ENCODE measurements around the gene INTS11. TPM values are rescaled to one million over a fixed set of nuclear protein-coding genes. Genes with fewer than 3 reads are reported as not detected.

The INTS11 gene
- total and polyA plus RNA-seq, 4 donors, result 26.3 to 40.5 (median 34.5) TPM

DNA sequence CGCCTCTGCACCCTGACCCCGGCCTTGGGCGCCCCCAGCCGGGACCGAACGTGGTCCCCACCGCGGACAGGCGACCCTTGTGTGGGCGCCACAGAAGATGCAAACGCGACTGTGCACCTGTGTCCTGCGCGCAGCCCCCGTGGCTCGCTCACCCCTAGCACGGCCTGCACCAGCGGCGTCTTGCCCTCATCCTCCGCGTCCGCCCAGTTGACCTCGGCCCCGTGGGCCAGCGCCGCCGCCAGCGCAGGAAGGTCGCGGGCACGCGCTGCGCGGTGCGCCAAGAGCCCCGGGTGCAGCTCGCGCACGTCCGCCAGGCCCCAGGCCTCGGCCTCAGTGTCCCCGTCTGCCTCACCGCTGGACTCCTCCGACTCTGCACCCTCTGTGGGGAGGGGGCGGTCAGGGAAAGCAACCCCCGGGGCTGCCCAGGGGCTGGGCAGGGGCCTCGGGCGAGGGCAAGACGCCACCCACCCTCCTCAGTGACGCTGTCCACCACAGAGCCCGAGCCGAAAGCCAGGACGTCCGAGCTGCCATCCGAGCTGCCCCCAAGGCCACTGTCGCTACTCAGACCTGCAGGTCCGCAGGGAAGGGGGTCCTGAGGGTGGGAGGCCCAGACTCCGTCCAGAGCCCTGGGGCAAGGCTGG, 30.1 kb downstream of the INTS11 start:
- TF ChIP-seq ATF3 (IDR thresholded peaks at IDR 0.05) (no peak), RAD21 (IDR thresholded peaks at IDR 0.05) (no peak), YY1 (IDR thresholded peaks at IDR 0.05) (no peak), SP1 (IDR thresholded peaks at IDR 0.05) (no peak), JUND (IDR thresholded peaks at IDR 0.05) (no peak), HNF4G (IDR thresholded peaks at IDR 0.05) (no peak), FOXA2 (IDR thresholded peaks at IDR 0.05) (no peak), HNF4A (conservative IDR thresholded peaks at IDR 0.05) (no peak), EGR1 (IDR thresholded peaks at IDR 0.05; ENCODE audit: low read depth in 2 of 2) (no peak)
- TF ChIP-seq, protein P1, sequence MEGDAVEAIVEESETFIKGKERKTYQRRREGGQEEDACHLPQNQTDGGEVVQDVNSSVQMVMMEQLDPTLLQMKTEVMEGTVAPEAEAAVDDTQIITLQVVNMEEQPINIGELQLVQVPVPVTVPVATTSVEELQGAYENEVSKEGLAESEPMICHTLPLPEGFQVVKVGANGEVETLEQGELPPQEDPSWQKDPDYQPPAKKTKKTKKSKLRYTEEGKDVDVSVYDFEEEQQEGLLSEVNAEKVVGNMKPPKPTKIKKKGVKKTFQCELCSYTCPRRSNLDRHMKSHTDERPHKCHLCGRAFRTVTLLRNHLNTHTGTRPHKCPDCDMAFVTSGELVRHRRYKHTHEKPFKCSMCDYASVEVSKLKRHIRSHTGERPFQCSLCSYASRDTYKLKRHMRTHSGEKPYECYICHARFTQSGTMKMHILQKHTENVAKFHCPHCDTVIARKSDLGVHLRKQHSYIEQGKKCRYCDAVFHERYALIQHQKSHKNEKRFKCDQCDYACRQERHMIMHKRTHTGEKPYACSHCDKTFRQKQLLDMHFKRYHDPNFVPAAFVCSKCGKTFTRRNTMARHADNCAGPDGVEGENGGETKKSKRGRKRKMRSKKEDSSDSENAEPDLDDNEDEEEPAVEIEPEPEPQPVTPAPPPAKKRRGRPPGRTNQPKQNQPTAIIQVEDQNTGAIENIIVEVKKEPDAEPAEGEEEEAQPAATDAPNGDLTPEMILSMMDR (IDR thresholded peaks at IDR 0.05; ENCODE audit: low read depth, low read length, missing input control), result no peak
- H3K9ac ChIP-seq (ENCODE audit: low read depth in 1 of 2, low read length in 2 of 2), result no peak overlapping the region
- no peak for DNase-seq (ENCODE audit: low spot score)
- no peak overlapping the region for H3K27ac ChIP-seq (ENCODE audit: low read depth in 1 of 2, low read length in 2 of 2)
- no peaks in the 10 kb centered on the region for H3K27me3 ChIP-seq (ENCODE audit: control insufficient read depth in 4 of 4, insufficient read depth in 4 of 4, low read length in 3 of 4)
- peaks cover 0 to 17% (median 2%) of the 10 kb centered on the region in 4 donors for H3K36me3 ChIP-seq (ENCODE audit: control insufficient read depth in 4 of 4, insufficient read depth in 3 of 4, low read depth in 1 of 4, low read length in 3 of 4)
- 94% methylated on average over 58 of the region's 58 CpGs for WGBS
- H3K4me1 ChIP-seq (ENCODE audit: control insufficient read depth in 4 of 4, insufficient read depth in 4 of 4, low read length in 3 of 4), result peaks cover 0 to 13% (median 7%) of the 10 kb centered on the region in 4 donors
- no peak overlapping the region for H3K4me3 ChIP-seq (ENCODE audit: low read depth in 1 of 3, low read length in 3 of 3)
- no peaks in the 10 kb centered on the region for H3K9me3 ChIP-seq (ENCODE audit: control insufficient read depth in 4 of 4, low read length in 3 of 4)

DNA sequence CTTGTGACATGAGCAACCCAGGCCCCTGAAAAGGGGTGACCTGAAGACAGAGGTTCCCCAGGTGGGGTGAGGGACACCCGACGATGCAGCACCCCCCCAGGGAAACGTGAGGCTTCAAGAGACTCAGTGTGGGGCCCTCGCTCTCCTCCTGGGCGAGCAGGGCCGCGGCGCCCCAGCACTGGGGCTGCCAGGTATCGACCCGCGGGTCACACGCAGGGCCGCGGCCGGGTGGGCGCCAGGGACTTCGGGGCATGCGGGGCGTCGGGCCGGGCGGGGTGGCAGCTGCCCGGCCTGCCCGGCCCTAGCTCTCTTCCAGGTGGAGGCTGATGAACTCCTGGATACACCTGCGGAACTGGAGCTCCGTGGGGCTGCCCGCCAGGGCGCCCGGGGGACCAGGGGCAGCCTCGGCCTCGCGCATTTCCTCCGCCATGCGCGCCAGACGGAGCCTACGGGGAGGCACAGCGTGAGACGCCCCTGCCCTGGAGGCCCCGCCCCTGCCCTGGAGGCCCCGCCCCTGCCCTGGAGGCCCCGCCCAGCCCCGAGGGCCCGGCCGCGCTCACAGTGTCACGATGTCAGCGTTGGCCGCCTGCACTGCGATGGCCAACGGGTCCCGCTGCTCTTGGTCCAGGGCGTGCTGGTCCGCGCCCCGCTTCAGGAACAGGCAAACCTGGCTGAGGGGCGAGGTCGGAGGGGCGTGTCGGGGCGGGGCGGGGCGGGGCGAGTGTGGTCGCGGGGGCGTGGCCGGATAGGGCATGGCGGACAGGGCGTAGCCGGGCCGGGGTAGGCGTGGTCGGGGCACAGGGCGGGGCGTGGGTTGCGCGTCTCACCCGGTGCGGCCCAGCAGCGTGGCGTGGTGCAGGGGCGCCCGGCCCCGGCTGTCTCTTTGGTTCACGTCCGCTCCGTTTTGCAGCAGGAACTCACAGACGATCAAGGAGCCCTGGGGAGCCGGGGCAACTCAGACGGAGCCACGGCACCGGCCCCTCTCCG, 30.9 kb downstream of the INTS11 start:
- Histone ChIP-seq H3K36me3 (ENCODE audit: control insufficient read depth in 4 of 4, insufficient read depth in 3 of 4, low read depth in 1 of 4, low read length in 3 of 4) (peaks cover 0 to 15% (median 2%) of the 10 kb centered on the region in 4 donors), H3K27ac (ENCODE audit: low read depth in 1 of 2, low read length in 2 of 2) (no peak overlapping the region), H3K27me3 (ENCODE audit: control insufficient read depth in 4 of 4, insufficient read depth in 4 of 4, low read length in 3 of 4) (no peaks in the 10 kb centered on the region), H3K9ac (ENCODE audit: low read depth in 1 of 2, low read length in 2 of 2) (no peak overlapping the region), H3K9me3 (ENCODE audit: control insufficient read depth in 4 of 4, low read length in 3 of 4) (no peaks in the 10 kb centered on the region), H3K4me1 (ENCODE audit: control insufficient read depth in 4 of 4, insufficient read depth in 4 of 4, low read length in 3 of 4) (peaks cover 0 to 13% (median 7%) of the 10 kb centered on the region in 4 donors), H3K4me3 (ENCODE audit: low read depth in 1 of 3, low read length in 3 of 3) (no peak overlapping the region)
- 87% methylated on average over 94 of the region's 94 CpGs for WGBS
- no peak for DNase-seq (ENCODE audit: low spot score)
- no peak for TF ChIP-seq FOXA1 (IDR thresholded peaks at IDR 0.05)
- TF ChIP-seq ATF3 (IDR thresholded peaks at IDR 0.05), result no peak
- no peak for TF ChIP-seq HNF4A (conservative IDR thresholded peaks at IDR 0.05)
- TF ChIP-seq, protein P1 (IDR thresholded peaks at IDR 0.05; ENCODE audit: low read depth, low read length, missing input control), result no peak
- TF ChIP-seq FOXA2 (IDR thresholded peaks at IDR 0.05), result no peak
- TF ChIP-seq, protein P2, sequence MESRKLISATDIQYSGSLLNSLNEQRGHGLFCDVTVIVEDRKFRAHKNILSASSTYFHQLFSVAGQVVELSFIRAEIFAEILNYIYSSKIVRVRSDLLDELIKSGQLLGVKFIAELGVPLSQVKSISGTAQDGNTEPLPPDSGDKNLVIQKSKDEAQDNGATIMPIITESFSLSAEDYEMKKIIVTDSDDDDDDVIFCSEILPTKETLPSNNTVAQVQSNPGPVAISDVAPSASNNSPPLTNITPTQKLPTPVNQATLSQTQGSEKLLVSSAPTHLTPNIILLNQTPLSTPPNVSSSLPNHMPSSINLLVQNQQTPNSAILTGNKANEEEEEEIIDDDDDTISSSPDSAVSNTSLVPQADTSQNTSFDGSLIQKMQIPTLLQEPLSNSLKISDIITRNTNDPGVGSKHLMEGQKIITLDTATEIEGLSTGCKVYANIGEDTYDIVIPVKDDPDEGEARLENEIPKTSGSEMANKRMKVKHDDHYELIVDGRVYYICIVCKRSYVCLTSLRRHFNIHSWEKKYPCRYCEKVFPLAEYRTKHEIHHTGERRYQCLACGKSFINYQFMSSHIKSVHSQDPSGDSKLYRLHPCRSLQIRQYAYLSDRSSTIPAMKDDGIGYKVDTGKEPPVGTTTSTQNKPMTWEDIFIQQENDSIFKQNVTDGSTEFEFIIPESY (IDR thresholded peaks at IDR 0.05), result no peak
- no peak for TF ChIP-seq RXRA (IDR thresholded peaks at IDR 0.05)
- TF ChIP-seq JUND (IDR thresholded peaks at IDR 0.05), result no peak
- no peak for TF ChIP-seq SP1 (IDR thresholded peaks at IDR 0.05)
- TF ChIP-seq, protein P3, sequence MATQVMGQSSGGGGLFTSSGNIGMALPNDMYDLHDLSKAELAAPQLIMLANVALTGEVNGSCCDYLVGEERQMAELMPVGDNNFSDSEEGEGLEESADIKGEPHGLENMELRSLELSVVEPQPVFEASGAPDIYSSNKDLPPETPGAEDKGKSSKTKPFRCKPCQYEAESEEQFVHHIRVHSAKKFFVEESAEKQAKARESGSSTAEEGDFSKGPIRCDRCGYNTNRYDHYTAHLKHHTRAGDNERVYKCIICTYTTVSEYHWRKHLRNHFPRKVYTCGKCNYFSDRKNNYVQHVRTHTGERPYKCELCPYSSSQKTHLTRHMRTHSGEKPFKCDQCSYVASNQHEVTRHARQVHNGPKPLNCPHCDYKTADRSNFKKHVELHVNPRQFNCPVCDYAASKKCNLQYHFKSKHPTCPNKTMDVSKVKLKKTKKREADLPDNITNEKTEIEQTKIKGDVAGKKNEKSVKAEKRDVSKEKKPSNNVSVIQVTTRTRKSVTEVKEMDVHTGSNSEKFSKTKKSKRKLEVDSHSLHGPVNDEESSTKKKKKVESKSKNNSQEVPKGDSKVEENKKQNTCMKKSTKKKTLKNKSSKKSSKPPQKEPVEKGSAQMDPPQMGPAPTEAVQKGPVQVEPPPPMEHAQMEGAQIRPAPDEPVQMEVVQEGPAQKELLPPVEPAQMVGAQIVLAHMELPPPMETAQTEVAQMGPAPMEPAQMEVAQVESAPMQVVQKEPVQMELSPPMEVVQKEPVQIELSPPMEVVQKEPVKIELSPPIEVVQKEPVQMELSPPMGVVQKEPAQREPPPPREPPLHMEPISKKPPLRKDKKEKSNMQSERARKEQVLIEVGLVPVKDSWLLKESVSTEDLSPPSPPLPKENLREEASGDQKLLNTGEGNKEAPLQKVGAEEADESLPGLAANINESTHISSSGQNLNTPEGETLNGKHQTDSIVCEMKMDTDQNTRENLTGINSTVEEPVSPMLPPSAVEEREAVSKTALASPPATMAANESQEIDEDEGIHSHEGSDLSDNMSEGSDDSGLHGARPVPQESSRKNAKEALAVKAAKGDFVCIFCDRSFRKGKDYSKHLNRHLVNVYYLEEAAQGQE (IDR thresholded peaks at IDR 0.05), result no peak
- no peak for TF ChIP-seq TAF1 (conservative IDR thresholded peaks at IDR 0.05)
- no peak for TF ChIP-seq YY1 (IDR thresholded peaks at IDR 0.05)
- no peak for TF ChIP-seq GABPA (IDR thresholded peaks at IDR 0.05 in 1 of 2, conservative IDR thresholded peaks at IDR 0.05 in 1 of 2)
- TF ChIP-seq EGR1 (IDR thresholded peaks at IDR 0.05; ENCODE audit: low read depth in 2 of 2), result no peak
- TF ChIP-seq HNF4G (IDR thresholded peaks at IDR 0.05), result no peak
- no peak for TF ChIP-seq RAD21 (IDR thresholded peaks at IDR 0.05)
- TF ChIP-seq, protein P4, sequence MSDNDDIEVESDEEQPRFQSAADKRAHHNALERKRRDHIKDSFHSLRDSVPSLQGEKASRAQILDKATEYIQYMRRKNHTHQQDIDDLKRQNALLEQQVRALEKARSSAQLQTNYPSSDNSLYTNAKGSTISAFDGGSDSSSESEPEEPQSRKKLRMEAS (IDR thresholded peaks at IDR 0.05), result no peak
- TF ChIP-seq NR2F2 (IDR thresholded peaks at IDR 0.05), result no peak

Data from liver (tissue), 9 donors.